Measurements from ENCODE around the gene GUCY2C.
"Not testable (repeated sequence)": the region's sequence is repeated elsewhere in the genome, so short reads cannot be mapped to it uniquely, and the experiment has no call there.

Gene GUCY2C
- 0 reads per million in 3 experiments for total RNA-seq

DNA sequence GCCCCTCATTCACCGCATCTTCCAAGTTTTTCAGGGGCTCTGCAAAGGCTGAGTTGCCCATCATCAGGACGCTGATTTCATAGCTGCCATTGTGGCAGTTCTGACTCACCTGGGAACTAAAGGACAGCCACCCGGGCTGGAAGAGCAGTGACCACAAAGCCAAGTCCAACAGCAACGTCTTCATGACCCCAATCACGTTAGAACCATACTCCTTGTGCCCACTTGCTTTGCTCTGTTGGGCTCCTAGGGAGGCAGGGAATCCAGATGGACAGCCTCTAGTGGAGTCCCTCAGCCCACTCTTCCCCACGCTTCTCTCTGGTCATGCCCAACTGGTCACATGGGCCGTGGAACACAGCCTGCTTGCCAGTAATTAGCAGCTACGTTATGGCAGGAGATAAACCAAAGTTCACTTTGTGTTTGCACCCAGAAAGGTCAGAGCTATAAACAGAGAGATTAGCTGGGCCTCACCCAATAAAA lies at the start of gene GUCY2C:
Gene GUCY2C, minus strand, starts transcription at position 335 of the 477 bp plus-strand sequence. Its CDS starts 151 bp downstream, at position 184.
- no peak for DNase-seq

DNA sequence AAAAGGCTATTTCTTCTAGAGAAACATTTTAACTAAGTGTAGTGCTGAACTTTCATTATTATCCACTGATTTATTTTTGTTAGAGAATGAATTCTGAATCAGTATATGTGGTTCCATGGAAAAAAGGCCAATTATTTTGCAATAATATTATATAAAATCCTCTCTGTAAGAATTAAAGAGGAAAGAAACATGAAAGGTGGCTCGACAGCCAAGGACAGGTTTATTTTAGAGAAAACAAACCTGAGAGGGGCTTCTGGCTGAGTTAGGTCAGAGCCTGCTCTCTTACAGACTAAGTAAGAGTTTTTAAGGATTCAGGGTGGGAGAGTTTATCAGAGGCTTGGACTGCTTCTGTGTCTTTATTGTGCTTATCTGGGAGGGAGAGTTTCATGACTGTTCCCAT lies 46.7 kb upstream of the GUCY2C start:
- no peak for DNase-seq

GRCh38 chr12:14741942-14742341 lies 45.5 kb upstream of the GUCY2C start:
- no peak for DNase-seq

DNA sequence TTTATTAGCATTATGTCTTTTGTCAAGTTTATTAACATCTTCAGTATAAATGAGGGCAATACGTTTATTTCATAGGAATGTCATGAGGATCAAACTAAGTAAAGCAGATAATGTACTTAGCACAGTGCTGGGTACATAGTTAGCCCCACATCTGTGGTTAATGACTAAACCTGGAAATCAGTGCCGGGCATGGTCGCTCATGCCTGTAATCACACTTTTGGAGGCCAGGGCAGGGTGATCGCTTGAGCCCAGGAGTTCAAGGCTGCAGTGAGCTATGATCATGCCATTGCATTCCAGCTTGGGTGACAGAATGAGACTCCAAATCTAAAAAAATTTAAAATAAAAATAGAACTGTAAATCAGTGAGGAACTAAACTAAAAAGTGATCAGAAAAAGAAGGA lies 44.8 kb upstream of the GUCY2C start:
- no peak for DNase-seq

GRCh38 chr12:14736441-14736840 lies 40.0 kb upstream of the GUCY2C start:
- DNase-seq = not testable (repeated sequence)

DNA sequence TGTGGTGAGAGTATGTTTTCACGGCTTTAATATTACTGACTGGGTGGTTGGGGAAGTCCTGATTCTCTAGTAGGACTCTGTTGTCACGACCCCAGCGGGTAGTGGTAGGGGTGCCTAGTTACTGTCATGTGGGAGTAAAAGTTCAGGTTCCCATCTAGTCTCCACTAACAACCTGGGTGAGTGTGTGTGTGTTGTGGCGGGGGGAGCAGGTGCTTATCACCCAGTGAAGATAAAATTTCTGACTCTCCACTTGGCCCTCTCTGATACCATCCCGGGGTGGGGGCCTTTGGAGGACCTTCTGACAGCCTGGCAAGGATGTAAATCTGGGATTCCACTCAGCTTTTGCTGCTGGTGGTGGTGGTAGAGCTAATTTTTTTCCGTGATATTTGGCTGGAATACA lies 35.4 kb upstream of the GUCY2C start:
- DNase-seq = no peak

DNA sequence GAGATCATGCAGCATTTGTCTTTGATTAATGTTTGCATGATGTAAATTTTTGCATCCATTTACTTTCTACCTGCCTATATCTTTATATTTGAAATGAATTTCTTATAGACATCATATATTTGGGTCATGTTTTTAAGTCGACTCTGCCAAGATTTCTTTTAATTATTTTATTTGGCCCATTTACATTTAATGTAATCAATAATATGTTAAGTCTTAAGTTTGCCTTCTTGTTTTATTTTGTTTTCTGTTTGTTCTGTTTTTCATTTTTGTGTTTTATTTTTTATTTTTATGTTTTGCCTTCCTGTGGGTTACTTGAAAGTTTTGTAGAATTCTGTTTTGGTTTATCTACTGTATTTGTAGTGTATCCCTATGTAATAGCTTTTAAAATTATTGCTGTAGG lies 33.2 kb upstream of the GUCY2C start:
- no peak for DNase-seq

GRCh38 chr12:14723763-14724162 lies 27.4 kb upstream of the GUCY2C start:
- peak; percentile 56 for DNase-seq

GRCh38 chr12:14716848-14717444 lies 20.5 kb upstream of the GUCY2C start:
- DNase-seq = peak; percentile 39

DNA sequence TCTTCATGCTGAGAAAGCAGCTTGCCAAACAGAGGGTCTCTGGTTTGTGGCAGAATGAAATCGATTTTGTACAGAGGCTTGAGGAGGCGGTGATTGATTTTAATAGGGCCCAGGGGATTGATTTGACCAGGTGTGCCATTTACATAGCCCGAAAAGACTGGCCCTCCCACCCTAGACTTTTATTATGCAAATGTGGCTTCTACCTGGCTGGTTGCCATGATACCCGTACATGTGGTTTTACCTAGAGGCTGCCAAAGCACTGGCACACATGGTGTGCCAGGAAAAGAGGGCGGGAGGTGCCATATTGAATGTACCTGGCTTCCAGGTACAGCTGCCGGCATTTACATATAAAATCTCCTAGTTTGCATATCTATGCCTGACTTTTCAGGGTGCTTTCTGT lies 18.0 kb upstream of the GUCY2C start:
- DNase-seq = no peak

DNA sequence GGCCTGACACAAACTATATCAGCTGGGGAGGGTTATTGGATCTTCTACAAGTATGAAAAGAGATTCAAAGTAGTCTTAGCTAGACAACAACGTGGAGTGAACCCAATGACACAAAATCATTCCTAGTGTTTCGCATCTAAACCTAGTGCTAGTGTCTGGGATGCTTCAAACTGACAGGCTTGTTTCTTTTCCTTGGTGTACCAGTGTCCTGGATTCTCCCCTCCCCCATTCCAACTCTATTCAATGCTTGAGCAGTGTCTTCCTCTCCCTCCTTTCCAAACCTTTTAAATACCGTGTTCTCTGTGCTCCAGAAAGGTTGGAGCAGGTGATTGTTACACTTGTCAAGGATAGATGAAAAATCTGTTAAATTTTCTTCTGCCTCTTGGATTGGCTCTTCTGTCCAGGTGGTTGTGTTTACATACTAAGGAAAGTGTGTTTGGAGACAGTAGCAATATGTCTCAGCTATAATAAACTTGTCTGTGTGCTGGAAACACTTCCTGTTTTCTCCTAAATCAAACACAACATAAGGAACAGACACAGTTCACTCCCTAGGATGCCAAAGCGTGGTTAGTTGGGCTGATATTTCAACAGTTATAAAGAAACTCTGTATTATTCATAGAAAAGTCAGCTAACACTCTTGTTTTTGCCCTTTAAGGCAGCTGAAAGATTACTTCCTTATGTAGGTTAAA lies 14.4 kb upstream of the GUCY2C start:
- DNase-seq = no peak

GRCh38 chr12:14701809-14702568 lies 5.6 kb upstream of the GUCY2C start:
- DNase-seq = no peak

- no peak for DNase-seq
Observed at GRCh38 chr12:14700935-14701334, 4.5 kb upstream of the GUCY2C start.

GRCh38 chr12:14699923-14700322 lies 3.5 kb upstream of the GUCY2C start:
- DNase-seq = no peak

DNA sequence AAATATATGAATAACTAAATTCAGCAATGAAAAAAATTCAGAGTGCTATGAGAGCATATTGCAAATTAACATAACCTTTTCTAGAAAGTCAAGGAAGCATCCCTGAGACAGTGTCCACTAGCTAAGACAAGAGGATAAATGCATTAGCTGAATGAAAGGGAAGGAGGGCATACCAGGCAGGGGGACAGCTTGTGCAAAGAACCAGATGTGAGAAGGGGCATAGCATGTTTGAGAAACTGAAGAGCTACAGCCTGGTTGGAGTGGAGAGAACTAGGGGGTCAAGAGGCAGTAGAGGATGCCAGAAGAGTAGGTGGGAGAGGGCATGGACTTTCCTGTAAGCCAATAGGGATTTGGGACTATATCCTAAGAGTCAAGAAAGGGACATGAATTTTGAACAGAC lies 2.2 kb upstream of the GUCY2C start:
- DNase-seq = no peak

DNA sequence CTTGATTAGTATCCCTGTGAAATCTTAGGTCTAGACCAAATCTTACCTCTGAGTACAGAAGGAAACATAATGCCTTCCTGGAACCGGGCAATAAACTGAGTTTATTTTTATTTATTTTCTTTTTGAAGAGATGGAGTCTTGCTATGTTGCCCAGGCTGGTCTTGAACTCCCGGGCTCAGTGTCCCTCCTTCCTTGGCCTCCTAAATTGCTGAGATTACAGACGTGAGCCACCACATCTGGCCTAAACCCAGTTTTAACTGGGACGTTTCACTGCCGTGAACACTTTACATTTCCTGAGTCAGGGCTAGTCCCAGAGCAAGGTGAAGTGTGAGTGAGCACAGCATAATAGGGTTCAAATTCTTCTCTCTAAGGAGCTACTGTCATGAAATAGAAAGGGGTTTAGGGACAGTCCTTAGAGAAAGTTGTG lies 671 bp downstream of the GUCY2C start:
- DNase-seq = no peak

DNA sequence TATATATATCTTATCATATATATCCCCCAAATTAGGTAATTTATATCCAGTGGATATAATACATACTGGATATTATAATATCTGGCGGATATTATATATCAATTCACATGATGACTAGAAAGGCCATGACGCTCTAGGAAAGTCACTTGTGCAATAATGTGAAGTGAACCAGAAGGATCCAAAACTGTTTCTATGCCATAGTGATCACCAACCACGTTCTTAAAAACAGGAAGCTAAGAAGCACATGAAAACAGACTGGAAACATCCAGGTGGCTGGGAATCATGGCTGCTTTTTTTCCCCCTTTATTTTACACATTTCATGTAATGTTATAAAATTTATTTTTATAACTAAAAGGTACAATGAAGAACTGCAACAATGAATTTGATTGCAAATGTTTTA lies 1.4 kb downstream of the GUCY2C start:
- no peak for DNase-seq

GRCh38 chr12:14694145-14694714 lies 2.2 kb downstream of the GUCY2C start:
- no peak for DNase-seq

- no peak for DNase-seq
Observed at GRCh38 chr12:14693116-14693515, 3.3 kb downstream of the GUCY2C start.

DNA sequence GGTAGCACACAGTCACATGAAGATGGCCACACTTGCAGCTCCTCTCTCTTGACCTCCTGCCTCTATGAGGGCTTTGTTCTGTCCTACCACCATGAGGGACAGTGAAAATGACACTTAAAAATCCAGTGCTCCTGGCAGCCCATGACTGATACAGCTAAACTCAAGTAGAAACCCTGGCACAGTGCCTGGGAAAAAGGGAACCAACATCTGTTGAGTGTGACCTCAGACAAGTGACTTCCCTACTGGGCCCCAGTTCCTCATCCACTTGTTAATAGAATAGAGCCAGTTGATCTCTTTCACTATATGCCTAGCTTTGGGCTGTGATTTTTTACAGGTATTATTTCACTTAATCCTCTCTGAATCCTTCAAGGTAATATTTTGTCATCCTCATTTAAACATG lies 4.8 kb downstream of the GUCY2C start:
- no peak for DNase-seq

DNA sequence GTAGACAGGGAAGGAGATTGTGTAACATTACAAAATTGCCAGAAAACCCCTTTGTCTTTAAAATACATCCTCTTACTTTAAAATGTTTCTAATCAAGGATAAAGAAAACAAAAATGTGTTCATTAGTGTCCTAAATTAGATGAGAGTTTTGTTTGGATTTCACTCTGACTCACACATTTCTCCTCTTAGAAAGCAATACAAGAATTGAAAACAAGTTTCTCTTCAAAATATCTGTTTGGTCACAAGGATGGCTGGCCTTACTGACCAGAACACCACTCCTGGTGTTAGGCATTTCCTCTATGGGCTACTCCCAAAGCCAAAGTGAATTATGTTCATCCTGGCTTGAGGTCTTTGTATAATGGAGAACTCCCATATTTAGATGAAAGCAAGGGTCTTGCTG lies 6.4 kb downstream of the GUCY2C start:
- DNase-seq = no peak

DNA sequence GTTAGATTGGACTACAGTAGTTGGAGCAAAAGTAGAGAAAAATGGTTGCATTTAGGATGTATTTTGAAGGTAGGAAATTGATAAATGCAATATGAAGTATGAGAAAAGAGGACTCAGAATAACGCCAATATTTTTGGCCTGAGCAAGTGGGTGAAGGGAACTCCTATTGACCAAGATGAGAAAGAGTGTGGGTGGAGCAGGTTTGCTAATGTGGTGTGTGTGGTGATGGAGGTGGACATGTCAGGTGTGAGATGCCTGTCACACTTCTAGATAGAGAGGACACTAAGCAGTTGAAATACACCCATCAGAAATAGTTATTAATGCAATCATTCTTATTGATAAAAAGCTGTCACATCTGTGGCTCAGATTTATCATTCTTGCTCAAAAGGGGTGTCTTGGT lies 7.3 kb downstream of the GUCY2C start:
- DNase-seq = no peak

- DNase-seq = not testable (repeated sequence)
Observed at GRCh38 chr12:14682231-14682630, 14.2 kb downstream of the GUCY2C start.
